ENCODE measurements around the gene TMEM185B.

The TMEM185B gene

GRCh38 chr2:120256651-120257000, 33.4 kb upstream of the TMEM185B start:
- DNase-seq (ENCODE audit: insufficient read length, low spot score): no peak
- no peak for FAIRE-seq
- TF ChIP-seq, protein P1, sequence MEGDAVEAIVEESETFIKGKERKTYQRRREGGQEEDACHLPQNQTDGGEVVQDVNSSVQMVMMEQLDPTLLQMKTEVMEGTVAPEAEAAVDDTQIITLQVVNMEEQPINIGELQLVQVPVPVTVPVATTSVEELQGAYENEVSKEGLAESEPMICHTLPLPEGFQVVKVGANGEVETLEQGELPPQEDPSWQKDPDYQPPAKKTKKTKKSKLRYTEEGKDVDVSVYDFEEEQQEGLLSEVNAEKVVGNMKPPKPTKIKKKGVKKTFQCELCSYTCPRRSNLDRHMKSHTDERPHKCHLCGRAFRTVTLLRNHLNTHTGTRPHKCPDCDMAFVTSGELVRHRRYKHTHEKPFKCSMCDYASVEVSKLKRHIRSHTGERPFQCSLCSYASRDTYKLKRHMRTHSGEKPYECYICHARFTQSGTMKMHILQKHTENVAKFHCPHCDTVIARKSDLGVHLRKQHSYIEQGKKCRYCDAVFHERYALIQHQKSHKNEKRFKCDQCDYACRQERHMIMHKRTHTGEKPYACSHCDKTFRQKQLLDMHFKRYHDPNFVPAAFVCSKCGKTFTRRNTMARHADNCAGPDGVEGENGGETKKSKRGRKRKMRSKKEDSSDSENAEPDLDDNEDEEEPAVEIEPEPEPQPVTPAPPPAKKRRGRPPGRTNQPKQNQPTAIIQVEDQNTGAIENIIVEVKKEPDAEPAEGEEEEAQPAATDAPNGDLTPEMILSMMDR (IDR thresholded peaks at IDR 0.05; ENCODE audit: insufficient read depth, missing control alignments): no peak

DNA sequence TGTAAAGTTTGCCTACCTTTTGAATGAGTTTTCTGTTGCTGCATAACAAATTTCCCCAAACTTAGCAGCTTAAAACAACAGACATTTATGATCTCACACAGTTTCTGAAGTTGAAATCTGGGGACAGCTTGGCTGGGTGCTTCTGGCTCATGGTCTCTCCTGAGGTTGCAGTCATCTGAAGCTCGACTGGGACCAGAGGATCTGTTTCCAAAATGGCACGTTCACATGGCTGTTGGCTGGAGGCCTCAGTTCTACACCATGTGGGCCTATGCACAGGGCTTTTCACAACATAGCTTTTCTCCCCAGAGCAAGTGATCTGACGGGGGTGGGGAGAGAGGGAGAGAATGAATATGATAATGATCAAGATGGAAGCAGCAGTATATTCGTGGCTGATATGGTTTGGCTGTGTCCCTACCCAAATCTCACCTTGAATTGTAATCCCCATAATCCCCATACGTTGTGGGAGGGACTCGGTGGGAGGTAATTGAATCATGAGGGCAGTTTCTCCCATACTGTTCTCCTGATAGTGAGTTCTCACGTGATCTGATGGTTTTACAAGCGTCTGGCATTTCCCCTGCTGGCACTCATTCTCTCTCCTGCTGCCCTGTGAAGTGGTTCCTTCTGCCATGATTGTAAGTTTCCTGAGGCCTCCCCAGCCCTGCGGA, 32.9 kb upstream of the TMEM185B start:
- no peak for DNase-seq (ENCODE audit: insufficient read length, low spot score)
- TF ChIP-seq, protein P1 (IDR thresholded peaks at IDR 0.05; ENCODE audit: insufficient read depth, missing control alignments): no peak
- no peak for FAIRE-seq

GRCh38 chr2:120255071-120255470, 31.9 kb upstream of the TMEM185B start:
- no peak for DNase-seq (ENCODE audit: insufficient read length, low spot score)
- FAIRE-seq: no peak
- TF ChIP-seq, protein P1 (IDR thresholded peaks at IDR 0.05; ENCODE audit: insufficient read depth, missing control alignments): no peak

DNA sequence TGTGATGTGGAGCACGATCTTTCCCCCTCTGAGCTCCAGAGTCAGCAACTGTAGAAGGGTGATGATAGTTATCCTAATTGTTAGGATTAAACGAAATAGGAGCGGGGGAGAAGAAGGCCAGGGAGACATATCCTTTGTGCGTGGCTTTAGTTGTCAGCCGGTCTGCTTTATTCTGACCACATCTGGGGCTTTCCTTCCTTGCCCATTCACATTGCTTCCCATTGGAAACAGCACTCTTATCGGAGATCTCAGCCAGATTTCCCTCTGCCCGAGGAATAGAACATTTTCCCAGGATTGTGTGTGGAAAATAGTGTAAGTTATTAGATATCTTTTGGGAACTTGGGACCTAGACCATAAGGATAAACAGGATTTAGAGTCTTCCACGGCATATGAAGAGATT, 31.0 kb upstream of the TMEM185B start:
- FAIRE-seq: no peak
- TF ChIP-seq, protein P1 (IDR thresholded peaks at IDR 0.05; ENCODE audit: insufficient read depth, missing control alignments): no peak

GRCh38 chr2:120253021-120253882, 30.1 kb upstream of the TMEM185B start:
- TF ChIP-seq, protein P1 (IDR thresholded peaks at IDR 0.05; ENCODE audit: insufficient read depth, missing control alignments): peak; percentile 24
- DNase-seq (ENCODE audit: insufficient read length, low spot score): no peak
- no peak for FAIRE-seq

More for the DNA sequence above, 31.0 kb upstream of the TMEM185B start:
- no peak for DNase-seq (ENCODE audit: insufficient read length, low spot score)

DNA sequence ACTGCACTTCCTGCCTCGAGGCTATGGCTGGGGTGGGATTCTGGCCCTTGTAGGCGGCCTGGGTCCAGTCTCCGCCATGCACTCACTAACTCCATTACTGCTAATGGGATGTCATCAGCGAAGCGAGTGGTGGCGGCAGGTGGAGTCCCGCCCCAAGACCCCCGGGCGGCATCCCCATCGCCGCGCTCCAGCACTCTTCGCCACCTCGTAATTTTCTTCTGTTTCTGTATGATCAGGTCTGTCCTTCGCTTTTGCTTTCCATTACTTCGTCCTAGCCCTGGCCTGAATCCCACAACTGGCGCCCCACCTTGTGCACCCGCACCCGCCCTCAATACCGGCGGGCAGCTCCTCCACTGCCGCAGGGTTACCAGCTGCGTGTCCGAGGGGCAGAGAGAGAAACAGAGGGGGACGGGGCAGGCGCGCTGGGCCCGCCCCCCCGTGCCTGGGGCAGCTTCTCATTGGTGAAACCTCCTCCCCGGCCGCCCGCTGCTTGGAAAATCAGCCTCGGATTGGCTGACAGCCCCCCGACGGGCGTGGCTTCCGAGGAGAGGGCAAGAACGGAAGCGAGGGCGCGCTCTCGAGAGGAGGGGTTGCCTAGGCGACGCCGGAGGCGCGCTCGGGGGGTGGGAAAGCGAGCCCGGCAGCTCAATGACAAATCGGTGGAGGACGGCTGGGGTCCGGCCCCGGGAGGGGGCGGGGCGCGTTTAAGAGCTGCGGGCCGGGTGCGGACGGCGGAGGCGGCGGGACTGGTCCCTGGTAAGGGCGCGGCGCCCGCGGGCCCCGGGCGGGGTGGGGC, 29.2 kb upstream of the TMEM185B start, which contains the start of gene RALB:
RALB (plus strand) TSS at position 628 of the 796 bp plus-strand sequence. CDS start 25,813 bp downstream, outside the sequence.
- peak; percentile 97 for DNase-seq (ENCODE audit: insufficient read length, low spot score)

More for the DNA sequence above, 29.2 kb upstream of the TMEM185B start, which contains the start of gene RALB:
- FAIRE-seq: no peak
- TF ChIP-seq, protein P1 (IDR thresholded peaks at IDR 0.05; ENCODE audit: insufficient read depth, missing control alignments): no peak
